Astrocyte (in vitro differentiated cells and primary cell): Measurements from ENCODE around the gene EGFLAM. TPM values are rescaled to one million over a fixed set of nuclear protein-coding genes. Genes with fewer than 3 reads are reported as not detected.
A peak's percentile ranks its signal among the peaks of the same experiment; 100 is the strongest.

Source experiments
- DNase-seq: peaks from one replicate; pipeline ENCODE4 v3.0.0-alpha.2; 2010; ENCODE audit warnings: low read depth
- FAIRE-seq: peaks from 2 replicates; lab custom pipeline; 2011; peaks lifted over from hg19 to GRCh38; lab: Jason Lieb, UNC
- H2AFZ ChIP-seq: 2 replicates; pipeline ENCODE4 v1.6.0; 2012; ENCODE audit warnings: low read depth, low read length, inconsistent platforms
- H3K27ac ChIP-seq: 2 replicates; pipeline ENCODE4 v1.5.1; 2011; ENCODE audit warnings: low read depth, low read length, inconsistent platforms
- H3K27me3 ChIP-seq: 2 replicates; pipeline ENCODE4 v1.6.0; 2011; ENCODE audit warnings: low read length, inconsistent platforms; ENCODE audit not compliant: insufficient read depth
- H3K36me3 ChIP-seq: 2 replicates; pipeline ENCODE4 v1.5.1; 2011; ENCODE audit warnings: low read length, inconsistent platforms; ENCODE audit not compliant: insufficient read depth
- H3K4me1 ChIP-seq: 2 replicates; pipeline ENCODE4 v1.5.1; 2011; ENCODE audit warnings: low read length, inconsistent platforms; ENCODE audit not compliant: insufficient read depth
- H3K4me2 ChIP-seq: 2 replicates; pipeline ENCODE4 v1.6.0; 2012; ENCODE audit warnings: low read length, inconsistent platforms
- H3K4me3 ChIP-seq: 2 replicates; pipeline ENCODE4 v1.5.1; 2011; ENCODE audit warnings: low read depth, mild to moderate bottlenecking, low read length, inconsistent platforms; ENCODE audit not compliant: insufficient read depth
- H3K79me2 ChIP-seq: 2 replicates; pipeline ENCODE4 v1.6.0; 2012; ENCODE audit warnings: mild to moderate bottlenecking, low read length, inconsistent platforms; ENCODE audit not compliant: insufficient read depth
- H3K9ac ChIP-seq: 2 replicates; pipeline ENCODE4 v1.6.0; 2012; ENCODE audit warnings: mild to moderate bottlenecking, low read length, inconsistent platforms
- H3K9me3 ChIP-seq: 2 replicates; pipeline ENCODE4 v1.5.1; 2012; ENCODE audit warnings: low read depth, mild to moderate bottlenecking, low read length, inconsistent platforms; ENCODE audit not compliant: insufficient read depth
- H4K20me1 ChIP-seq: 2 replicates; pipeline ENCODE4 v1.6.0; 2012; ENCODE audit warnings: low read length, inconsistent platforms; ENCODE audit not compliant: insufficient read depth
- H3K27ac Mint-ChIP-seq: one replicate; pipeline ENCODE4 v1.8.0; 2021; ENCODE audit warnings: mild to moderate bottlenecking, mixed read lengths; ENCODE audit not compliant: unreplicated experiment
- H3K27me3 Mint-ChIP-seq: one replicate; pipeline ENCODE4 v1.8.0; 2021; ENCODE audit warnings: low read depth, mixed read lengths; ENCODE audit not compliant: unreplicated experiment
- H3K36me3 Mint-ChIP-seq: one replicate; pipeline ENCODE4 v1.8.0; 2021; ENCODE audit warnings: low read depth, mixed read lengths; ENCODE audit not compliant: unreplicated experiment
- H3K4me1 Mint-ChIP-seq: one replicate; pipeline ENCODE4 v1.8.0; 2021; ENCODE audit warnings: low read depth, mixed read lengths; ENCODE audit not compliant: unreplicated experiment
- H3K4me3 Mint-ChIP-seq: one replicate; pipeline ENCODE4 v1.8.0; 2021; ENCODE audit warnings: mild to moderate bottlenecking, moderate library complexity, mixed read lengths; ENCODE audit not compliant: unreplicated experiment
- H3K9me3 Mint-ChIP-seq: one replicate; pipeline ENCODE4 v1.8.0; 2021; ENCODE audit warnings: mild to moderate bottlenecking, mixed read lengths; ENCODE audit not compliant: unreplicated experiment
- CTCF ChIP-seq: IDR thresholded peaks from 2 replicates; pipeline ENCODE4 v1.5.1; 2011; ENCODE audit warnings: low read depth, mild to moderate bottlenecking, inconsistent platforms, low read length, moderate library complexity; ENCODE audit not compliant: insufficient read depth
- EZH2 ChIP-seq: IDR thresholded peaks from 2 replicates; pipeline ENCODE4 v1.6.1; 2012; ENCODE audit warnings: mild to moderate bottlenecking, low read length, inconsistent platforms; ENCODE audit not compliant: insufficient read depth
- total RNA-seq: library from RNA; stranded (reverse); gene quantifications from 2 replicates; pipeline ENCODE4 v1.2.1, GENCODE V29; 2021

The EGFLAM gene
- total RNA-seq, 1 donor from 2014 or later: 1.0 TPM

GRCh38 chr5:38292228-38292627 is 33.9 kb downstream of the EGFLAM start:
- Mint-ChIP-seq H3K4me1 (peaks cover 11% of the 10 kb centered on the region), H3K9me3 (peaks cover 4% of the 10 kb centered on the region)

GRCh38 chr5:38295751-38296150 is 37.4 kb downstream of the EGFLAM start:
- Histone ChIP-seq H3K4me3 (no peak overlapping the region), H3K9me3 (no peaks in the 10 kb centered on the region), H4K20me1 (no peaks in the 10 kb centered on the region), H3K4me1 (no peaks in the 10 kb centered on the region), H3K4me2 (no peak overlapping the region), H3K9ac (no peak overlapping the region), H2AFZ (no peak overlapping the region), H3K27ac (no peak overlapping the region), H3K79me2 (no peaks in the 10 kb centered on the region), H3K36me3 (no peaks in the 10 kb centered on the region), H3K27me3 (peaks cover 3% of the 10 kb centered on the region)
- Mint-ChIP-seq H3K36me3 (no peaks in the 10 kb centered on the region), H3K27ac (no peak overlapping the region), H3K9me3 (peaks cover 1% of the 10 kb centered on the region), H3K27me3 (peaks cover 9% of the 10 kb centered on the region), H3K4me1 (peaks cover 3% of the 10 kb centered on the region), H3K4me3 (no peak overlapping the region)
- no peak for TF ChIP-seq CTCF
- DNase-seq: no peak
- FAIRE-seq: no peak

More at GRCh38 chr5:38292228-38292627, 33.9 kb downstream of the EGFLAM start:
- H3K79me2 ChIP-seq: no peaks in the 10 kb centered on the region
- no peak overlapping the region for H2AFZ ChIP-seq
- no peak overlapping the region for H3K4me3 ChIP-seq
- FAIRE-seq (no peak), DNase-seq (no peak)
- no peak overlapping the region for H3K9ac ChIP-seq
- no peaks in the 10 kb centered on the region for H3K9me3 ChIP-seq
- no peak overlapping the region for H3K27ac Mint-ChIP-seq
- H3K4me3 Mint-ChIP-seq: no peak overlapping the region
- TF ChIP-seq CTCF (no peak), EZH2 (no peak)
- H3K36me3 ChIP-seq: no peaks in the 10 kb centered on the region
- H3K4me1 ChIP-seq: no peaks in the 10 kb centered on the region
- no peaks in the 10 kb centered on the region for H3K27me3 Mint-ChIP-seq
- no peaks in the 10 kb centered on the region for H4K20me1 ChIP-seq
- H3K27ac ChIP-seq: no peak overlapping the region
- peaks cover 2% of the 10 kb centered on the region for H3K36me3 Mint-ChIP-seq
- H3K27me3 ChIP-seq: no peaks in the 10 kb centered on the region
- H3K4me2 ChIP-seq: no peak overlapping the region

GRCh38 chr5:38297830-38298608 is 39.7 kb downstream of the EGFLAM start:
- Mint-ChIP-seq H3K9me3 (peaks cover 10% of the 10 kb centered on the region), H3K27me3 (peaks cover 13% of the 10 kb centered on the region), H3K4me3 (peak overlapping the region; percentile 16), H3K4me1 (no peaks in the 10 kb centered on the region), H3K27ac (no peak overlapping the region), H3K36me3 (no peaks in the 10 kb centered on the region)
- DNase-seq (no peak), FAIRE-seq (no peak)
- Histone ChIP-seq H3K27ac (no peak overlapping the region), H3K4me1 (no peaks in the 10 kb centered on the region), H3K36me3 (no peaks in the 10 kb centered on the region), H3K9ac (no peak overlapping the region), H3K4me2 (no peak overlapping the region), H3K27me3 (peaks cover 3% of the 10 kb centered on the region), H3K9me3 (peaks cover 3% of the 10 kb centered on the region), H4K20me1 (no peaks in the 10 kb centered on the region), H2AFZ (no peak overlapping the region), H3K79me2 (no peaks in the 10 kb centered on the region), H3K4me3 (no peak overlapping the region)
- TF ChIP-seq EZH2 (no peak), CTCF (no peak)
